Kidney (tissue), 14 donors: ENCODE results near the gene SYT7. TPM values are rescaled to one million over a fixed set of nuclear protein-coding genes. Genes with fewer than 3 reads are reported as not detected.

ENCODE experiments used
- DNase-seq, 5 donors: peaks; one replicate each; pipeline ENCODE4 v3.0.0-alpha.2; 2013 to 2020
- FAIRE-seq: peaks from 2 replicates; lab custom pipeline; 2012; peaks lifted over from hg19 to GRCh38; lab: Jason Lieb, UNC
- H3K27ac ChIP-seq, 2 donors: one replicate each; pipeline ENCODE4 v1.7.0; 2013; ENCODE audit warnings: low read depth in 2 of 2, low read length in 2 of 2, inconsistent platforms in 1 of 2
- H3K27me3 ChIP-seq: one replicate; pipeline ENCODE4 v1.7.1; 2013; ENCODE audit warnings: low read length, inconsistent platforms; ENCODE audit not compliant: control insufficient read depth, insufficient read depth
- H3K36me3 ChIP-seq, 3 donors: one replicate each; pipeline versions ENCODE4 v1.7.0 to v1.7.1; 2013; ENCODE audit warnings: low read length in 3 of 3, control low read depth in 1 of 3, inconsistent platforms in 1 of 3; ENCODE audit not compliant: insufficient read depth in 3 of 3, control insufficient read depth in 2 of 3
- H3K4me1 ChIP-seq, 3 donors: one replicate each; pipeline versions ENCODE4 v1.7.0 to v1.7.1; 2013; ENCODE audit warnings: low read length in 3 of 3, inconsistent platforms in 1 of 3, low read depth in 1 of 3; ENCODE audit not compliant: control insufficient read depth in 2 of 3, insufficient read depth in 2 of 3
- H3K4me3 ChIP-seq, 3 donors: one replicate each; pipeline versions ENCODE4 v1.7.0 to v1.8.1; 2013; ENCODE audit warnings: low read length in 3 of 3, control low read depth in 1 of 3, inconsistent platforms in 1 of 3
- H3K9ac ChIP-seq, 3 donors: one replicate each; pipeline versions ENCODE4 v1.7.0 to v1.7.1; 2013; ENCODE audit warnings: low read length in 3 of 3, control low read depth in 1 of 3, inconsistent platforms in 1 of 3
- H3K9me3 ChIP-seq, 3 donors: one replicate each; pipeline versions ENCODE4 v1.7.0 to v1.7.1; 2013; ENCODE audit warnings: low read length in 3 of 3, control low read depth in 1 of 3, inconsistent platforms in 1 of 3; ENCODE audit not compliant: control insufficient read depth in 2 of 3, insufficient read depth in 1 of 3
- intact Hi-C: fragments of 100-400 bp; cut with DNase I; formaldehyde crosslinking; loops from one replicate; pipeline ENCODE4 v1.11.1; 2022
- polyA plus RNA-seq: library from polyadenylated mRNA; stranded (reverse); fragments of 350-450 nt; fragmentation: Illumina TruSeq; extraction: RNeasy Lipid Tissue Mini Kit (QIAGEN cat#74804); gene quantifications from one replicate; pipeline ENCODE4 v1.2.3, GENCODE V29; 2014; ENCODE audit warnings: low read depth, low replicate concordance; ENCODE audit not compliant: insufficient read depth
- total RNA-seq: library from RNA; stranded (reverse); fragmentation: NEBNext Ultra II Directional; extraction: Animal tissue kit (Norgen Biotek cat#: 25700); gene quantifications from one replicate; pipeline ENCODE4 v1.2.1, GENCODE V29; 2021
- TF ChIP-seq, protein P1 (sequence below): IDR thresholded peaks from 3 replicates; pipeline ENCODE4 v1.5.1; 2012; ENCODE audit warnings: mild to moderate bottlenecking, moderate library complexity, borderline replicate concordance; ENCODE audit not compliant: insufficient read depth; ENCODE audit errors: extremely low read depth
- donor health status: control.
- donor health status: control.
- donor health status: control.
- donor health status: control.
- donor health status: control.
- donor health status: DM: yes; HTN: yes; CAD: no.
- donor health status: Normal renal cell carcinoma (clear cell type).

Gene SYT7
- total and polyA plus RNA-seq, 2 donors from 2014 or later = 5.7 to 6.7 TPM

DNA sequence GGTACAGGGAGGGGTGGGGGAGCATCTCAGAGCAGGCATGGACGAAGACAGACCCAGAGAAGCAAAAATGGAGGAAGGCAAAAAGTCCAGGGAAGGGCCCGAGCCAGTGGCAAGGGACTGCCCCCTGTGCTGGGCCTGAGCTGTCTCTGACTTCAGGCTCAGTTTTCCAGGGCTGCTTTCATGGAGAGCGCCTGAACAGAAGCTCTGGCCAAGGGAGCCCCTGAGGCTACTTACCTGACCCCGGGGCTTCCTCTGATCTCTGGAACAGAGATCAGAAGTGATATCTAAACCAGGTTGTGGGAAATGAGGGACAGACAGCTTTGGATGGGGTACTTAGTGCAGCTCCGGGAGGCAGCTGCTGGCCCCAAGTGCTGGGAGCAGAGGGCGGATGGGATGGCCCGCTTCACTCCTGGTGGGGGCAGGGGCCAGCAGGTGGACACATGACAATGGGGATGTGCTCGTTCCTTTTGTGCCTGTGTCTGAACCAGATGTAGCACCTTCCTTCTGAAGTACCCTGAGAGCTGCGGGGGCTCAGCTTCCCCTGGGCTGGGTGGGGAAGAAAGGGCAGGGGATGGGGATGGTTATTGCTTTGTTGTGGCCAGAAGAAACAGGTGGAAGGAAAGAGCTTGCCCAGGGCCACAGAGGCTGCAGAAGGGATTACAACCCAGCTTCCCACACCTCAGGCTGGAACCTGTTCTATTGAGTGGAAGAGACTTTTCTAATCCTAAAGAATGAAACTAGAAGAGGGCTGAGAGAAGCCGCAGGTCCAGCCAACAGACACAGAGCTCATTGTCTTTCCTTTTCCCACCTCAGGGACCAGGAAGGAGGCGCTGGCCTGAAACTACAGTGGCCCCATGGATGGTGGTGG is 66.6 kb downstream of the SYT7 start:
- TF ChIP-seq, protein P1, sequence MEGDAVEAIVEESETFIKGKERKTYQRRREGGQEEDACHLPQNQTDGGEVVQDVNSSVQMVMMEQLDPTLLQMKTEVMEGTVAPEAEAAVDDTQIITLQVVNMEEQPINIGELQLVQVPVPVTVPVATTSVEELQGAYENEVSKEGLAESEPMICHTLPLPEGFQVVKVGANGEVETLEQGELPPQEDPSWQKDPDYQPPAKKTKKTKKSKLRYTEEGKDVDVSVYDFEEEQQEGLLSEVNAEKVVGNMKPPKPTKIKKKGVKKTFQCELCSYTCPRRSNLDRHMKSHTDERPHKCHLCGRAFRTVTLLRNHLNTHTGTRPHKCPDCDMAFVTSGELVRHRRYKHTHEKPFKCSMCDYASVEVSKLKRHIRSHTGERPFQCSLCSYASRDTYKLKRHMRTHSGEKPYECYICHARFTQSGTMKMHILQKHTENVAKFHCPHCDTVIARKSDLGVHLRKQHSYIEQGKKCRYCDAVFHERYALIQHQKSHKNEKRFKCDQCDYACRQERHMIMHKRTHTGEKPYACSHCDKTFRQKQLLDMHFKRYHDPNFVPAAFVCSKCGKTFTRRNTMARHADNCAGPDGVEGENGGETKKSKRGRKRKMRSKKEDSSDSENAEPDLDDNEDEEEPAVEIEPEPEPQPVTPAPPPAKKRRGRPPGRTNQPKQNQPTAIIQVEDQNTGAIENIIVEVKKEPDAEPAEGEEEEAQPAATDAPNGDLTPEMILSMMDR = no peak
- Histone ChIP-seq H3K4me1 (peaks cover 0 to 4% (median 3%) of the 10 kb centered on the region in 3 donors), H3K36me3 (no peaks in the 10 kb centered on the region), H3K9me3 (no peaks in the 10 kb centered on the region), H3K4me3 (no peak overlapping the region), H3K27me3 (no peaks in the 10 kb centered on the region), H3K9ac (no peak overlapping the region), H3K27ac (no peak overlapping the region)
- FAIRE-seq (no peak), DNase-seq (no peak)
- intact Hi-C loops = no loop called here

DNA sequence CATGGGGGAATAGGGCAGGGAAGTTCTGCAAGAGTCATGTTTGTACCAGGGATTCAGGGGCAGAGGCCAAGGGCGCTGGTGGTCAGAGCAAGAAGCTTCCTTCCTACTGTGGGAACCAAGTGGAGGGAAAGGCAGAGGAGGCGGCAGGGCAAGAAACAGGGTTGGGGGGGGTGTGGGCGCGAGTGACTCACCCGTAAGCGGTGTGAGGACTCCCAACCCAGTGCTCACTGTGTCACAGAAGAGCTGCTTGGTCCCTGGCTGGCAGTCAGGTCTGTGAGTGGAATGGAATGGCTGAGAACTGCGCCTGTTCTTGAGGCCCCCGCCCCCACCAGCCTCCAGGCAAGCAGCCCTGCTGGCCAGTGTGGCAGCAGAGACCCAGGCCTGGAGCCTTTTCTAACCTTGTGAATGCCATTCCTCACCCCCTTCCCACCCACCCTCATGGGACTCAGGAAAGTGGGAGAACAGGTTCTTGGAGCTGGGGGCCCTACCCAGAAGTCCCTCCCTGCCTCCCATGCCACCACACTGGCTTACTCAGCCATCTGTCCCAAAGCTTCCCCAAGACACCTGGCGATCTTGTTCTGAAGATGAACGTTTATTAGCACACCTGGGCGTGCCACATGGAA is 67.6 kb downstream of the SYT7 start:
- H3K9me3 ChIP-seq = no peaks in the 10 kb centered on the region
- no peak overlapping the region for H3K9ac ChIP-seq
- H3K36me3 ChIP-seq = no peaks in the 10 kb centered on the region
- DNase-seq (peak in 3 of 5 donors; percentile 68 to 75 (median 72)), FAIRE-seq (no peak)
- H3K4me3 ChIP-seq = no peak overlapping the region
- peaks cover 0 to 8% (median 3%) of the 10 kb centered on the region in 3 donors for H3K4me1 ChIP-seq
- TF ChIP-seq, protein P1 = no peak
- H3K27ac ChIP-seq = no peak overlapping the region
- no peaks in the 10 kb centered on the region for H3K27me3 ChIP-seq
- intact Hi-C loops = no loop called here

- DNase-seq (no peak), FAIRE-seq (no peak)
- Histone ChIP-seq H3K4me3 (no peak overlapping the region), H3K27ac (no peak overlapping the region), H3K36me3 (no peaks in the 10 kb centered on the region), H3K4me1 (peaks cover 0 to 8% (median 3%) of the 10 kb centered on the region in 3 donors), H3K9me3 (no peaks in the 10 kb centered on the region), H3K27me3 (peaks cover 3% of the 10 kb centered on the region), H3K9ac (no peak overlapping the region)
- intact Hi-C loops = no loop called here
- TF ChIP-seq, protein P1 = no peak
These were observed 68.4 kb downstream of the SYT7 start for GRCh38 chr11:61512435-61512834.
